HG03520 (cell line): Measurements from ENCODE around the gene RNU6-8.

Experiments used
- ATAC-seq: cut with Tn5 transposase; IDR thresholded peaks from one replicate; pipeline ENCODE4 v1.9.1; 2021; ENCODE audit warnings: mild to moderate bottlenecking, moderate library complexity; ENCODE audit not compliant: unreplicated experiment

RNU6-8 gene

DNA sequence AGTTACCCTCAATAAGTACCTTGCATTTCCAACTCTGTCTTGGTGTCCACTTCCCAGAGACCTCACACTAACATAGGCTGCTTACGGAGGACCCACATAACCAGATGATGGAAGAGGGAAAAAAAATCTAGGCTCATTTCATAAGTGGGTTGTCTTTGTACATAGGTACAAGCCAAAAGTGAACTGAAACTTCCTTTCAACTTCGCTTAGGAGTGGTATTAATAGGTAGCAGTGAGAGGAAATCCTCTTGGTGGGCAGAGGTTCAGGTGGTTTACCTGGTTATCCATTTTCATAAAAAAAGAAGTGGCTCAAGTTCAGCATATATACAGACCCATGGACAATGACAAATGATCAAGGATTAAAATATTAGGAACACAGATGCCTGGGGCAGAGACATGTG lies 37.0 kb downstream of the RNU6-8 start:
- ATAC-seq = peak; percentile 50
